ENCODE results near the gene TMEM131. TPM values are rescaled to one million over a fixed set of nuclear protein-coding genes. Genes with fewer than 3 reads are reported as not detected.
"Not testable (repeated sequence)": the region's sequence is repeated elsewhere in the genome, so short reads cannot be mapped to it uniquely, and the experiment has no call there.

Gene TMEM131
- total RNA-seq, 1 experiment from 2014 or later = 29.2 TPM

DNA sequence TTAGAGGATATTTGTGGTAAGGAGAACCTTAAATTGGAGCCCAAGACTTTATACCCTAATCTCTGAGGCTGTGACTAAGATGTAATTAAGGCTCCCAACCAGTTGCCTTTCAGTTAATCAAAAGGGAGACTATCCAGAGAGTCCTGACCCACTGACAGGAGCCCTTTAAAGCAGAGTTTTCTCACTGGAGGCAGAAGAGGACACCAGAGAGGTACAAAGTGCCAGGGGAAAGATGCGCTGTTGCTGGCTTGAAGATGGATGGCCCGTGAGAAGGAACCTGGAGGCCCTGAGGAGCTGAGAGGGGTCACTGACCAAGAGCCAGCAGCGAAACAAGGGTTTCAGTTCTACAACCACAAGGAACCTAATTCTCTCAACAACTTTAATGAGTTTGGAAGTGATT, 137.3 kb downstream of the TMEM131 start:
- H3K9me3 Mint-ChIP-seq (ENCODE audit: low read depth, unreplicated experiment) = no peaks in the 10 kb centered on the region
- CTCF ChIA-PET = no interaction called here
- no peak overlapping the region for H3K4me3 Mint-ChIP-seq (ENCODE audit: low read depth, unreplicated experiment)
- H3K4me1 Mint-ChIP-seq (ENCODE audit: low read depth, unreplicated experiment) = peaks cover 3% of the 10 kb centered on the region
- intact Hi-C loops (cut with micrococcal nuclease; ENCODE audit: unreplicated experiment) = no loop called here
- TF ChIP-seq, protein P1, sequence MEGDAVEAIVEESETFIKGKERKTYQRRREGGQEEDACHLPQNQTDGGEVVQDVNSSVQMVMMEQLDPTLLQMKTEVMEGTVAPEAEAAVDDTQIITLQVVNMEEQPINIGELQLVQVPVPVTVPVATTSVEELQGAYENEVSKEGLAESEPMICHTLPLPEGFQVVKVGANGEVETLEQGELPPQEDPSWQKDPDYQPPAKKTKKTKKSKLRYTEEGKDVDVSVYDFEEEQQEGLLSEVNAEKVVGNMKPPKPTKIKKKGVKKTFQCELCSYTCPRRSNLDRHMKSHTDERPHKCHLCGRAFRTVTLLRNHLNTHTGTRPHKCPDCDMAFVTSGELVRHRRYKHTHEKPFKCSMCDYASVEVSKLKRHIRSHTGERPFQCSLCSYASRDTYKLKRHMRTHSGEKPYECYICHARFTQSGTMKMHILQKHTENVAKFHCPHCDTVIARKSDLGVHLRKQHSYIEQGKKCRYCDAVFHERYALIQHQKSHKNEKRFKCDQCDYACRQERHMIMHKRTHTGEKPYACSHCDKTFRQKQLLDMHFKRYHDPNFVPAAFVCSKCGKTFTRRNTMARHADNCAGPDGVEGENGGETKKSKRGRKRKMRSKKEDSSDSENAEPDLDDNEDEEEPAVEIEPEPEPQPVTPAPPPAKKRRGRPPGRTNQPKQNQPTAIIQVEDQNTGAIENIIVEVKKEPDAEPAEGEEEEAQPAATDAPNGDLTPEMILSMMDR (IDR thresholded peaks at IDR 0.05; ENCODE audit: unreplicated experiment) = no peak
- no peaks in the 10 kb centered on the region for H3K27me3 Mint-ChIP-seq (ENCODE audit: unreplicated experiment)
- H3K36me3 Mint-ChIP-seq (ENCODE audit: insufficient read depth, unreplicated experiment) = no peaks in the 10 kb centered on the region
- DNase-seq = no peak
- H3K27ac Mint-ChIP-seq (ENCODE audit: unreplicated experiment) = no peak overlapping the region
- no TSS peak for BruUV-seq (replicated peaks)

DNA sequence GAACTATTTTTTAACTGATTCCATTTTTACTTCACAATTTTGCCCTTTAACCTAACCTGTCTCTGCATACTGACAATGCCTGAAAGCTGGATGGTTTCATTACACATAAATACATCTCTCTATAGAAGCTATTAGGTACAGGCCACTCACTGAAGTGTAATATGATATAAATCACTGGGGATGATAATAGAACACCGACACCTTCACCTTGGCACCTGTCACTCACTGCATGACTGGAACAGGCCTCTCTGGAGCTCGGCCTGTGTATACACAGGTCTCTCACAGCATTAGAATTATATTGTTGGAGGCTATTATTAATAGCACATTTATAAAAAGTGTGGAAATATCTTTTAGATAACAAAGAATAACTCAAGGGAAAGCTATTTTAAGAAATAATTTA, 138.2 kb downstream of the TMEM131 start:
- intact Hi-C loops (cut with micrococcal nuclease; ENCODE audit: unreplicated experiment) = no loop called here
- H3K4me3 Mint-ChIP-seq (ENCODE audit: low read depth, unreplicated experiment) = no peak overlapping the region
- no peak for DNase-seq
- H3K9me3 Mint-ChIP-seq (ENCODE audit: low read depth, unreplicated experiment) = no peaks in the 10 kb centered on the region
- TF ChIP-seq, protein P1 (IDR thresholded peaks at IDR 0.05; ENCODE audit: unreplicated experiment) = no peak
- CTCF ChIA-PET = no interaction called here
- H3K27ac Mint-ChIP-seq (ENCODE audit: unreplicated experiment) = no peak overlapping the region
- no TSS peak for BruUV-seq (replicated peaks)
- no peaks in the 10 kb centered on the region for H3K27me3 Mint-ChIP-seq (ENCODE audit: unreplicated experiment)
- no peaks in the 10 kb centered on the region for H3K36me3 Mint-ChIP-seq (ENCODE audit: insufficient read depth, unreplicated experiment)
- peaks cover 7% of the 10 kb centered on the region for H3K4me1 Mint-ChIP-seq (ENCODE audit: low read depth, unreplicated experiment)

DNA sequence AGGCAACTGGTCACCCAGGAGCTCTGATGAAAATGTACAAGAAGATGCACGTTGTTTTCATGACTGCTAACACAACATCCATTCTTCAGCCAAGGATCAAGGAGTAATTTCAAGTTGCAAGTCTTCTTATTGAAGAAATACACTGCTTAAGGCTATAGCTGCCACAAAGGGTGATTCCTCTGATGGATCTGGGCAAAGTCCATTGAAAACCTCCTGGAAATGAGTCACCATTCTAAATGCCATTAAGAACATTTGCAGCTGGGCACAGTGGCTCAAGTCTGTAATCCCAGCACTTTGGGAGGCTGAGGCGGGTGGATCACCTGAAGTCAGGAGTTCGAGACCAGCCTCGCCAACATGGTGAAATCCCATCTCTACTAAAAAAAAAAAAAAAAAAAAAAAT, 142.7 kb downstream of the TMEM131 start:
- H3K27me3 Mint-ChIP-seq (ENCODE audit: unreplicated experiment); H3K27ac Mint-ChIP-seq (ENCODE audit: unreplicated experiment); H3K36me3 Mint-ChIP-seq (ENCODE audit: insufficient read depth, unreplicated experiment); H3K9me3 Mint-ChIP-seq (ENCODE audit: low read depth, unreplicated experiment); intact Hi-C loops (cut with micrococcal nuclease; ENCODE audit: unreplicated experiment); H3K4me3 Mint-ChIP-seq (ENCODE audit: low read depth, unreplicated experiment); H3K4me1 Mint-ChIP-seq (ENCODE audit: low read depth, unreplicated experiment); BruUV-seq (replicated peaks): not testable (repeated sequence)
- CTCF ChIA-PET = interaction anchor here (0.9 kb wide), 1 partner anchor 16 kb away, joined by 8 read pairs; no protein-coding TSS in a partner anchor
- DNase-seq = peak; percentile 37

DNA sequence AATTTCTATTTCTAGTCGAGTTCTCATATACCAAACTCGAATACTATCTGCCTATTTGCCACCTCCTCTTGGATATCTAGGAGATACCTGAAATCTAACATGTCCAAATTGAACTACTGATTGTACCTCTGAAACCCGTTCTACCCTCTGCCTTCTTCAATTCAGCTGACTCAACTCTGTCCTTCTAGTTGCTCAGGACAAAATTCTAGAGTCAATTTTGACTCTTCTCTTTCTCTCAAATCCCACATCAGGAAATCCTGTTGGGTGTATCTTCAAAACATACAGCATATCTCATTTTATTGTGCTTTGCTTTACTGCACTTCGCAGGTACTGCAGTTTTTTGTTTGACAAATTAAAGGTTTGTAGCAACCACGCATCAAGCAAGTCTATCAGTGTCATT, 144.6 kb downstream of the TMEM131 start:
- Mint-ChIP-seq H3K27me3 (ENCODE audit: unreplicated experiment) (no peaks in the 10 kb centered on the region), H3K9me3 (ENCODE audit: low read depth, unreplicated experiment) (no peaks in the 10 kb centered on the region), H3K27ac (ENCODE audit: unreplicated experiment) (no peak overlapping the region), H3K36me3 (ENCODE audit: insufficient read depth, unreplicated experiment) (no peaks in the 10 kb centered on the region), H3K4me1 (ENCODE audit: low read depth, unreplicated experiment) (peaks cover 7% of the 10 kb centered on the region), H3K4me3 (ENCODE audit: low read depth, unreplicated experiment) (no peak overlapping the region)
- DNase-seq = no peak
- no TSS peak for BruUV-seq (replicated peaks)
- intact Hi-C loops (cut with micrococcal nuclease; ENCODE audit: unreplicated experiment) = no loop called here
- TF ChIP-seq, protein P1 (IDR thresholded peaks at IDR 0.05; ENCODE audit: unreplicated experiment) = no peak
- CTCF ChIA-PET = no interaction called here

DNA sequence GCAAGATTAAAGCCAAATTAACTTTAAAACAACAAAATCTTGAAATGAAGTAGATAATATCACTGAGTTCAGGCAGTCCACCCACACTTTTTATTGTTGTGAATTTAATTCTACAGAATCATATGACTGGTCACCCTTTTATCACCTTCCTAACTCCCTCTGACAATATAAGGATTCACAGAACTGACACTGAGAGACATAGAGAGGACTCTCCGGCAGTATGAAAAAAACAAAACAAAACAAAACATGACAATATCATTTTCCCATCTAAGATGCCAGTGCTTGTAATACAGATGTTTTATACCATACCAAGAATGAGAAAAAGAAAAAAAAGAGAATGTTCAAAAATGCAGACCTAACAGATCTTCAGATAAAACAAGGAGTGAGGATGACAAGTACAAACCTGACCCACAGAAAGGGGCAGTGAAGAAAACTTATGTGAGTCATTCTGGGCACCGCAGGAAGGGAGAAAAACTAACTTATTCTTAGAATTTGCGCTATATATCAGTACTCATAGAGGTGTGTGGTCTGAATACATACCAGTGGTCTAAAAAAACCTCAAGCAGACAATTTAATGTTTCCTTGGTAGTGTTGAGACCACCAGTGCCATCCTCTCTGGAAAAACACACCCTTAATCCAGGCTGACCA, 145.7 kb downstream of the TMEM131 start:
- intact Hi-C loops (cut with micrococcal nuclease; ENCODE audit: unreplicated experiment) = no loop called here
- Mint-ChIP-seq H3K27ac (ENCODE audit: unreplicated experiment) (no peak overlapping the region), H3K36me3 (ENCODE audit: insufficient read depth, unreplicated experiment) (no peaks in the 10 kb centered on the region), H3K9me3 (ENCODE audit: low read depth, unreplicated experiment) (no peaks in the 10 kb centered on the region), H3K27me3 (ENCODE audit: unreplicated experiment) (no peaks in the 10 kb centered on the region), H3K4me3 (ENCODE audit: low read depth, unreplicated experiment) (no peak overlapping the region), H3K4me1 (ENCODE audit: low read depth, unreplicated experiment) (peaks cover 7% of the 10 kb centered on the region)
- no peak for DNase-seq
- no TSS peak for BruUV-seq (replicated peaks)
- CTCF ChIA-PET = no interaction called here
- TF ChIP-seq, protein P1 (IDR thresholded peaks at IDR 0.05; ENCODE audit: unreplicated experiment) = no peak
